HG03439 (cell line): ENCODE results near the gene C14orf132.
"Not testable (repeated sequence)": the region's sequence is repeated elsewhere in the genome, so short reads cannot be mapped to it uniquely, and the experiment has no call there.

ENCODE experiments used
- ATAC-seq: cut with Tn5 transposase; IDR thresholded peaks from one replicate; pipeline ENCODE4 v1.9.1; 2021; ENCODE audit warnings: mild to moderate bottlenecking, moderate library complexity; ENCODE audit not compliant: unreplicated experiment

C14orf132 gene

DNA sequence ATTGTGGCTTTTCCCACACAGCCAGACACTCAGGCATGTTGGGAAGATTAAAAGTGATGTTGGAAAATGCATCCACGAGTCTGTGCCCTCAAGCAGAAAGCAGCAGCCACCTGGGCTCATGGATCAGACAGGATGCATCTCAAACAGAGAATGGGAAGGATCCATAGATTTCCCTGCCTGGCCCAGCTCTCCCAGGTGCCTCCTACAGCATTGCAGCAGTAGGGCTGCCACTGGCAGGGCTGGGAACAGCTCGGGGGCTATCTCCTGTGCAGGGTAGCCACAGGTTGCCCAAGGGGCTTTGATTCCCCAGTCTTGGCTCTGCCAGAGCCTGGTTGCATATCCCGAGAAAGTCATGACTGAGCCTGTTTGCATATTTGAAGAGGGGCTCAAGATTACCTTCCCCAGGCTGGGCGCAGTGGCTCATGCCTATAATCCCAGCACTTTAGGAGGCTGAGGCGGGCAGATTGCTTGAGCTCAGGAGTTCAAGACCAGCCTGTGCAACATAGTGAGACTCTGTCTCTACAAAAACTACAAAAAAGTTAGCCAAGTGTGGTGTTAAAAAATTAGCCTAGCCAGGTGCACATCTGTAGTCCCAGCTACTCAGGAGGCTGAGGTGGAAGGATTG, 19.5 kb downstream of the C14orf132 start:
- ATAC-seq, result no peak

DNA sequence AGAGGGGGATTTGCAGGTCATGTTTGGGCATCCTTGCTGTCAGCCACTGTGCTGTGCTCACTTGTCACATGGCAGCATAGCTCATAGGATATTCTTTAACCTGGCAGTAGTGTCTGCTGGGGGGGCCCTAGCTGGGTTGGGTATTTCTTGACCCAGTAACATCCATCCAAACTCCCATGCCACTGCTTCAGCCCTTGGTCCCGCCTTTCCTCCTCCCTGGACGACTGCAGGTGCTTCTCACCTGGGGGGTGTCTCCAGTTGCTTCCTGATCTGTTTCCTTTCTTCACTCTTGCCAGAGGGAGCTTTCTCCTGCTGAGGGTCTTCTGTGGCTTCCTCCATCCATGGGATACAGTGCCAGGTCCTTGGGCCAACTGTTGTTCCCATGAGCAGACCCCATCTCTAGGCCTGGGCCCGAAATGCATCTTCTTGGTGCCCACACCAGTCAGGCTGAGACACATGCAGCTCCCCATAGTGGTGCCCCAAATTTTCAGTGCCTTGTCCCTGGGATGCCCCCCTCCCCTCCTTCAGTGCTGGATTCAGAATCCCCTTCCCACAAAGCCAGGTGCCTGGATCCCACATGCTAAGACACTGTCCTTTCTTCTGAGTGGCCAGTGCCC, 20.5 kb downstream of the C14orf132 start:
- no peak for ATAC-seq

DNA sequence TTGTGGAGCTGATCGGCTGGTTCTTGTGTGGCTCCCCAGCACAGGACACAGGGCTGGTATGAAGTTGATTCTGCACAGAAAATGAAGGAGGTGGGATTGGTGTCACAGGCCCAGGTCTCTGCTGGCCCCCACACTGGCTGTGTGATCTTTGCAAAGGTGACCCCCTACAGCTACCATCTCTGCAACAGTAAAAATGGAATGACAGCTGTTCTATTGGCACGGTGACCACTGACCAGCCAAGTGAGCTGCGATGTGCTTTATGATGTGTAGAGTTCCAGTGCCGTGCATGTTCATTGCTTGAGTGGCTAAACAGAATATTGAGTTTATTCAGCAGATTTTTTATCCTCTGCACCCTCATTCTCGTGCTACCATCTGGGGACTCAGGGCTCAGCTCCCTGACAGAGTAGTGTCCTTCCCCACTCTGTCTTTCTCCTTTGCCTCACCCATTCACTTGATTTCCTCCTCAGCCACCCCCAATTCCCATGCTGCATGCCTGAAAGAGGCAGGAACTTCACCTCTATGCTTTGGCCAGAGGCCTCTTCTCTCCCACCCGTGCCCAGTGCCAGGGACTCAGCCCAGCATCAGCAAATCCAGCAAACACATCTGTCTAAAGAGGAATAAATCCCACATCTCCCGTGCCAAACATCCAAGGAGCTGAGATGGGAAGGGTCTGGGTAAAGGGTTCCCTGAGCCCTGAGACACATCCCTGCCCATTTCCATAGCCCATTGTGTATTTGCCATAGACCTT, 21.2 kb downstream of the C14orf132 start:
- no peak for ATAC-seq

DNA sequence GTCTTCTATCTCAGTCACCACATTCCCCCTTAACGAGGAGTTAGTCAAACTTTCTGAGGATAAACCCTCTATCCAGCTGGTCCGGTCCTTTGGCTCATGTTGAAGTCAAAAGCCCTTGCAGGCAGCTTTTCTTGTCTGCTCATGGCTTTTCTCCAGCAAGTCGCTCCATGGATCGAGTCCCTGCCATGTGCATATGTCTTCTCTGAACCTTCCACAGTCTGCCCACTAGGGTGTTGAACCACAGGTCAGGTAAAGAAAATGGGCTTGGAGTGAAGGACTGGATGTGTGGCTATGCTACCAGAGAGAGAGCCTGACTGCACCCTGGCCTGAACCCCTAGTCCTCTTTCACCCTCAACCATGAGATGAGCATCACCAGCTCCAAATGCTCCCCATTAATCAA, 22.8 kb downstream of the C14orf132 start:
- no peak for ATAC-seq

DNA sequence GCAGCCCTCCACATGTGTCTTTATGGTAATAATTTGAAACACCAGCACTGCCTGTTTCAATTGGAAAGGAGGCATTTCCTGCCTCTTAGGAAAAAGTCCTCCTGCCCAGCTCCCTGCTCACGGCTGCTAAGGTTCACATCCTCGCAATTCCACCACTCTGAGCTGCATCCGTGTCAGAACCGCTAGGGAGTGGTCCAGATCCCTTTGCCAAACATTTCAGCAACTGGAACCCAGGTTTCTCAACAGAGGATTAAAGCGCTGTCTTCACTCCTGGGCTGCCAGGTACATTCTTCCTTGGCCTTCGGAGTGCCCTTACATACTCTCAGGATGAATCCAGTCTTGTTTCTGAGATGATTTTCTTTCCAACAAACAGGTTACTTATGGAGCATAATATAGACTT, 23.3 kb downstream of the C14orf132 start:
- no peak for ATAC-seq

DNA sequence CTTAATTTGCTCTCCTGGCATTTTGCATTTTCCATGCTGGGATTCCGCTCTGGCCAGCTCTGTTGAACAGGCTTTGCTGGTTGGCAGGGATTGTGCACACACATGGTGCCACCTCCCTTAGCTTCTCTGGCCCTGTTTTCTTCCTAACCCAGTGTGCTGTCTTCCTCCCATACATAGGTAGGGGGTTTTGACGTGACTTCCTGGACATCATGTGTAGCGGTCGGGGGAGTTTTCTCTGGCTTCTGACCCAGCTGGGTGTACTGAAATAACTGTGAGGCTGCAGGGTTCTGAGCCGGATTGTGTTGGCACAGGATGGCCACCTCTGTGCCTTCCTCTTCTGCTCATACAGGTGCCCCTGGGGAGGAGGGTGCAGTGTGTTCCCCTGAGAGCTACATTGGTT, 25.7 kb downstream of the C14orf132 start:
- no peak for ATAC-seq

DNA sequence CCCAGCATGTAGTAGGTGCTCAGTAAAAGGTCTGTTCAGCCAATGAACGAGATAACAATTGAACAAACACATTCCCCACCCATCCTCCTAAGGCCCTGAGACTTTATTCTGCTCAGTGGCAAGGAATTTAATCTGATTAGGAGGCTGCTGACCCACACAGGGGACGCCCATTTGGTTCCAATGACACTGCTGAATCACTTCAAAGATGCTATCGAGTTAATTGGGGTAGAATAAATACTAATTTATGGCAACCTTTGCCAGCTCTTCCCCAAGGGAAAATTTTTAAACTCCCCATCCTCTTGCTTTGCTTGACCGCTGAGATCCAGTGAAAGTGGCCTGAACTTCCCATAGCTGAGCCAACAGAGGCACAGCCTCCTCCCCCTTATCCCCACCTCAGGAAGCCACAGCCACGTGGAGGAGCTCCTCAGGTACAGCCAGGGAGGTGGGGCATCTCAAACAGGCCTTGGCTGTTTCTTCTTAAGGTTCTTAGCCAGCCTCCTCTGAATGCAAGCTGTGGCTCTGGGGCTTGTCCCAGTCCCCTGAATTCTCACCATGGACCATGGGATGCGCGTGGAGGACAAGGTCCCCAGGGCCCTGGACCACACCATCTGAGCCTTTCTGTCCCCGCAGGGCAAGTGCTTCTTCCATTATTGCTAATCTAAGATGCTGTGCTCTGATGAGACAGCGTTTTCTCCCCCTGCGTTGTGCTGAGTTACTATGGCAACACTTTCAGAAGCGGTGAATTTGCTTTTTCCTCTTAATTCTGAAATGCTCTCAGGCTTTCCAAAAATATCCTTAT, 26.7 kb downstream of the C14orf132 start:
- no peak for ATAC-seq

DNA sequence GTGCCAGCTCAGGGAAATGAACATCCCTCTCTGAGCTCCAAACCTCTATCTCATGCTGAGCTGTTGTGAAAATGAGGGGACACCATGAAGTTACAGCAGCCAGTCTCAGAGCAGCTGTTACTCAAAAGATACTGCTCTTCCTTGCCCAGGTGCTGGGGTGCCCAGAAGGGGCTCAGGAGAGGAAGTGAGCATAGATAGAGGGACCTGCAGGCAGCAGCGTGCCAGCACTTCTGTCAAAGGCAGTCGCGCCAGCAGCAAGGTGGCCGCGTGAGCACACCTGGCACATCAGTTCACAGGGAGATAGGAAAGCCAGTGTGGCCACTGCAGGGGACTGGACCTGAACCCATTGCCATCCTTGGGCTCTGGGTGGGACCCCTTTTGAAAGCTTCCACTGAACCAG, 27.8 kb downstream of the C14orf132 start:
- ATAC-seq, result no peak

DNA sequence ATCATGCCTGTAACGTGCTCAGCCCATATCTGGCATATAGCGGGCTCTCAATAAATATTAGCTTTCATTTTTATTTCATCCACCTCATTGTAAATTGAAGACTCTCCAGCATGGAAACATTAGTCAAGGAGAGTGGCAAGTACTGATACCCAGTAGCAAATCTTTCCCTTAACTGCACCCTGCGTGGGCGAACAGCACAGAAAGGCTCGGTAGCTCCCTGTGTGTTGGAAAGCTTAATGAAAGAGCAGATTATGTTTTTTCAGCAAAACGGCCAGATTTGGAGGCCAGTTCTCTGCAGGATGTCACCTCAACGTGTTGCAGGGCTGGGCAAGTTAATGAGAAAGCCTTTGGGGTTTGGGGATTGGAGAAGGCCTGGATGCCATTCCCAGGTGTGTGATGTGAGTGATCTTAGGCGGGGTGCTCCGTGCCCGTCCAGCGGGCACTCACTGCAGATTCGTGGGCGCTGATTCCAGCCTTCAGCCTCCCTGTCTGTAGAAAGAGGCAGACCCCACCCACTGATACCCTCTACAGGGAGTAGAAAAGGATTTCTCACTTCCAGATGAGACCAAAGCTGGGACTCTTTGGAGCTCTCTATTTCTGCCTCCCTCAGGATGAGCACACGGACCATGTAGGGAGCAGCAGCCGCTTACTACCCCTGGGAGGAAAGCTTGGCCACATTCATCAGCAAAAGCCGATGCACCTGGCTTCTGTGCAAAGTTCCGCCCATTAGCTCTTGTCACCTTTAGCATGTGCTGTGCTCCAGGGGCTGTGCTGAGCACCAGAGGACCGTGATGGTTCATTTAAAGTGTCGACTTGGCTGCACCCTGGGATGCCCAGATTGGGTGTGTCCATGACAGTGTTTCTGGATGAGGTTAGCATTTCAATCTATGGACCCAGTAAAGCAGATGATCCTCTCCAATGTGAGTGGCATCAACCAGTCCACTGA, 29.1 kb downstream of the C14orf132 start:
- ATAC-seq, result no peak

DNA sequence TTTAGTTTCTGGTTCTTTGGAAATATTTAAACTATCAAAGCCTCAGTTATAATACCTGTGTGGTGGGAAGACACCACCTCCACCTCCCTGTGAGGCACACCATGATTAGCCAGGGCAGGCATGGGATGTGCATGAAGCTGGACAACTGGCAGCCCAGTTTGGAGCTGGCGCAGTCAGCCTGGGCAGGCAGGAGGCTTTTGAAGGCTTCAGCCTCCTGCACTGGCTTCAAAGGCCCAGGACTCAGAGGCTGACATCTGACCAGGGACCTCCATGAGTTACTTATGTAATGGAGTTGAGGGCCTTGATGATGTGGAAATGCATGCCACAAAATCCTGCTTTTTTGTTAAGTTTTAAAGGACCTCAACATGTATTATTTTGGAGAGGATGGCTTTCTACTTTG, 30.3 kb downstream of the C14orf132 start:
- ATAC-seq, result no peak

DNA sequence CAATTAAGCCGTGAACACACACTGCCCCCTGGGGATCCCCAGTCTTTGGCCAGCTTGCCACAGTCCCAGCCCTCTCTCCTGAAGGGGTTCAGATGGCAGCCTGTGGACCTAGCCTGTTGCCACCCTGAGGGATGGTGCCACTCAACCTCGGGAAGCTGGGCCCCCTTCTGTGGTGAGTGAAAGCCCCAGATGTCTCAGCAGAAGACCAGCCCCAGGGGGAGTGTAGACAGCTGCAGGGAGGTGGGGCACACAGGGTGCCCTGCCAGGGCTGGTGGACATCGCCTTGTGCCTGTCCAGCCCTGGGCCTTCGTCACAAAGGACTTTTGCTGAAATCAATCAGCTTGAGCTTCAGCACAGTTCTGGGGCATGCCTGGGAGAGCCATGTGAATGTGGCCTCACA, 32.4 kb downstream of the C14orf132 start:
- ATAC-seq, result no peak

DNA sequence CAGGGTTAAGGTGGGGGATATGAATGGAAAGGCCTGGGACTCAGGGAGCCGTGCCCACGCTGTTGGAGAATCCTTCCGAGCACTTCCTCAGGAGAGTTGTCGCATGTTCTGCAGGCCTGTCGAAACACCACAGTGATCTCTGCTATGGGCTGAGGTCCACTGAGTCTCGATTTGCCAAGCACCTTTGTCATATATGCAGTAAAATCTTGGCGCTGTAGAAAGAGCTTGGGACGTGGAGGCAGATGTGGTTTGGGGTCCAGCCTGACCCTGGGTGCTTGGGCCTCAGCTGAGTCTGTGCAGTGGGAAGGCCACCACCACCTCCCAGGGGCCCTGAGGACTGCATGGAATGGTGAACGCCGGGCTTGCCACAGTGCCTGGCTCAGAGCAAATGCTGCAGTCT, 32.9 kb downstream of the C14orf132 start:
- no peak for ATAC-seq

DNA sequence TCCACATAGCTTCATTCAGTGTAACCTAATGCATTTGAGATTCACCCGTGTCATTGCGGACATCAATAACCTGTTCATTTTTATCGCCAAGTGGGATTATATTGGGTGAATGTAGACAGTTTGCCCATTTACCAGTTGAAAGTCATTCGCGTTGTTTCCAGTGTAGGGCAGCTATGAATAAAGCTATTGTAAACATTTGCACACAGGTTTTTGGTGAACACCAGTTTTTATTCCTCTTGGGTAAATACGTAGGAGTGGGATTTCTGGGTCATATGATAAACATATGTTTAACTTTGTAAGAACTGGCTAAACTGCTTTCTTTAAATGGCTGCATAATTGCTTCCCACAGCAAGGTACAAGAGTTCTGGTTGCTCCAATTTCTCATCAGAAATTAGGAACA, 33.6 kb downstream of the C14orf132 start:
- ATAC-seq, result no peak

DNA sequence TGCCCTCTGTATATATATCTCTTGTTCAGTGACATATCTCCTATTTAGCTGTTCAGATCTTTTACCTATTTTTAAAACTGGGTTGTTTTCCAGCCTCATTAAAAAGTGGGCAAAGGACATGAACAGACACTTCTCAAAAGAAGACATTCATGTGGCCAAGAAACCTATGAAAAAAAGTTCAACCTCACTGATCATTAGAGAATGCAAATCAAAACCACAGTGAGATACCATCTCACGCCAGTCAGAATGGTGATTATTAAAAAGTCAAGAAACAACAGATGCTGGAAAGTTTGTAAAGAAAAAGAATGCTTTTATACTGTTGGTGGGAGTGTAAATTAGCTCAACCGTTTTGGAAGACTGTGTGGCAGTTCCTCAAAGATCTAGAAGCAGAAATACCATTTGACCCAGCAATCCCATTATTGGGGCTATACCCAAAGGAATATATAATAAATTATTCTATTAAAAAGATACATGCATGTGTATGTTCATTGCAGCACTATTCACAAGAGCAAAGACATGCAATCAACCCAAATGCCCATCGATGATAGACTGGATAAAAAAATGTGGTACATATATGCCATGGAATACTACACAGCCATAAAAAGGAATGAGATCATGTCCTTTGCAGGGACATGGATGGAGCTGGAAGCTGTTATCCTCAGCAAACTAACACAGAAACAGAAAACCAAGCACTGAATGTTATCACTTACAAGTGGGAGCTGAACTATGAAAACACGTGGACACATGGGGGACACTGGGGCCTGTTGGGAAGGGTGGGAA, 34.3 kb downstream of the C14orf132 start:
- not testable (repeated sequence) for ATAC-seq

DNA sequence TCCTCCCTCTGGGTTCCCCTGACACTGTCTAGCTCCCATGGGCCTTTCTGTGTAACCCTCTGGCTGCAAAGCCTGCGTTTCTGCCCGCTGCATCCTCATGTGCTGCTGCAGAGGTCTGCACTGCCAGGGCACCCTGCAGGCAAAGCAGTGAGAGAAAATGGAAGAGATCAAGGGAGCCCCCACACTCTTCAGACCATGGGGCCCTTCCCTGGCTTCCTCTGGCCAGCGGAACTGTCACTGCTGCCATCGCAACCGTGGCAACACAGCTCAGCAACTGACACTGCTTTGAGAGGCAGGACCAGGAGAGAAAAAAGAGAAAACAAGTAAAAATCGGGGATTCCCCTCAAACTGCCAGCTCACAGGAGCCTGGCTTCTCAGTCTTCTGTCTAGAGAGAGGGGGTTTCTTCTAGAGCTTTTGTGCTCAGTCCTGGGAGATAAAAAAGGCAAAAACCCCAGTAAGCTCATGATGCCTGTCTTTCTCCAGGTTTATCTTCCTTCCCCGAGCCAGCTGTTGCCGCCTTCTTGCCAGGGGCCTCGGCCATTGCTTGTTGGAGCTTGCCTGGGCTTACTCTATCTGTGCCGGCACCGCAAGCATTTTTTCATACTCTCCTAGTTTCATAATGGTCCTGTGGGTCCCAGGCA, 38.9 kb downstream of the C14orf132 start:
- no peak for ATAC-seq

DNA sequence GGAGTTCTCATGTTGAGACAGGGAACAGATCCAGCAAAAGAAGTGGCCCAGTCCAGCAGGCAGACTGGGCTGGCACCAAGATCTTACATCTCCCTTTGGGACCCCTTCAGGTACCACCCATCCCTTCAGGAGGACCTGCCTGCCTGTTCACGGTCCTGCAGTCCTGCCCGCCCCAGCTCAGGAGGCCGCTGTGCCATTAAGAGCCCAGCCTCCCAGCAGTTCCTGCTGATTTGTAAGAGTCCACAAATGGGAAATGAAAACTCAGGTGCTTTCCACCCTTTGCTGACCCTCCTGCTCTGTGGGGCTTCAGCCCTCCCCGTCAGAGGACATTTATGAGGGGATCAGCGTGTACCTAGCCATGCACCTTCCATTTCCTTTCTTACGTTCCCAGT, 39.5 kb downstream of the C14orf132 start:
- ATAC-seq, result no peak

DNA sequence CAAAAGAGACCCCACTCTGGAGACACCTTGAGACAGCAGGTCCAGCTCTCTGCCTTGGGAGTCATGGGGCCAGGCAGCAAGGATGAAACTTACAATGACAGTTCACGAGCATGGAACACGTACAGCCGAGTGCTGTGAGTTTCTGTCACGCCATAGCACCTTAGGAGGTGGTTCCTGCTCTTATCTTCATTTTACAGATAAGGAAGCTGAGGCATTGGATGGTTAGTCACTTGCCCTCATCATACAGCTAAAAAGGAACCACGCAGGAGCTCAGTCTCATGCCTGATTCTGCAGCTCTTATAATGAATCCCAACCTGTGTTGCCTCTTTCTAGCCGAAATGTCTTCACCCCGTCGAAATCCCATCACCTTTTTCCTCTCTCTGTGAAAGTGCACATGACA, 39.9 kb downstream of the C14orf132 start:
- ATAC-seq, result no peak

DNA sequence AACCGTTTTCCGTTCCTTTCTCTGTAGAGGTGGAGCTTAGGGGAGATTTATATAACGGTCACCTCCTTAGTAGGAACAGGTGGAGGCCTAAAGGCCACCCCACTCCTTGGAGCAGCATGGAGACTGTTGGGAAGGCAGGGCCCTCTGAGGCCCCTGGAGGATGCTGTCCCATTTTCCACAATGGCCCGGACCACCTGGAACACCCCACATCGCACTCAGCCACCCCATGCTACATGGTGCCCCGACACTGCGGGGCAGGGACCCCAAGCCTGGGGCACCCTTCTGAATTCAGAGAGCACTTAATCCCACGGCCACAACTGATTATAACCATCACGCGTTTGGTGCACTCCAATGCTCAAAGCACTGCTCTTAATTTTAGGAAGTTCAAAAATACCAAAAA, 41.4 kb downstream of the C14orf132 start:
- no peak for ATAC-seq

DNA sequence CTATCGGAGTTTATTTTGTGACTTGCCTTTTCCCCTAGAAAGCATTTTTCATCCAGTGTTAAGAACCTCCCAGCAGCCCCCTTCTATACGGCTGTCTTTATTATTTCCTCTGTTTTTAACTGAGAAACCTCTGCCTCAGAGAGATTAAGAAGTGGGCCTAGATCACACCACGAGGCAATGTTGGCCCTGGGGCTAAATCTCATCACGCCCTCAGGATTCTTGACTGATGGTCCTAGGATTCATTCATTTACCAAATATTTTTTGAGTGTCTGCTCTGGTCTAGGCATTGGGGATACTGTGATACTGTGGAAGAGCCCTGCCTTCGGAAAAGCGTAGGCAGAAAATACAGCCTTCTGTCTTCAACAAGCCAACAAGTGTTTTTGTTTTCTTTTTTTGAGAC, 42.1 kb downstream of the C14orf132 start:
- no peak for ATAC-seq
